ENCODE measurements around the gene GUCY1B1.

DNA sequence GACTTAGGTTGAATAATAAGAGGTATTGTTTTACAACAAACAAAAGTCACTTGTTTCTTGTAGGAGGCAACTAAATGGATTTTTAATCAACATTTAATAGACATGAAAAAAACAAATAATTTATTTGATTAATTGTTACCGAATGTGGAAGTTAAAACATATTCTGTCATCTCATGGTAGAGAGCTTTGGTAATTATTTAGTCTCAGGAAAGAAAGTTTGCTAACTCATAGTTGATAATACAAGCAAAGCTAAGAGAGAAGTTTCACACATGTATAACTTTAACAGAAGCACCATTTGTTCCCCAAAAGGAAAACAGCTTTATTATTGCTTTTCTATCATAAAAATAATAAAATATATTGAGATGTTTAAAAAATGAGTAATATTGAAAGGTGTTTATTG, 47.3 kb upstream of the GUCY1B1 start:
- TF ChIP-seq CTCF (optimal IDR thresholded peaks at IDR 0.05 in 1 of 3, IDR thresholded peaks at IDR 0.05 in 1 of 3, conservative IDR thresholded peaks at IDR 0.05 in 1 of 3; ENCODE audit: extremely low read depth in 1 of 3, insufficient read depth in 2 of 3, low read length in 3 of 3), result no peak
- TF ChIP-seq EZH2 (IDR thresholded peaks at IDR 0.05; ENCODE audit: low read length), result no peak
